ENCODE measurements around the gene HOXB6.

HOXB6 gene

GRCh38 chr17:48546137-48546923 is 58.5 kb downstream of the HOXB6 start:
- Histone ChIP-seq H3K9ac (ENCODE audit: low read depth, low read length) (no peak overlapping the region), H3K4me3 (ENCODE audit: low read length) (no peak overlapping the region), H3K36me3 (ENCODE audit: insufficient read depth, low read depth, low read length) (no peaks in the 10 kb centered on the region), H3K27me3 (ENCODE audit: insufficient read depth, low read length) (peaks cover 100% of the 10 kb centered on the region), H3K27ac (ENCODE audit: low read length) (no peak overlapping the region), H3K4me1 (ENCODE audit: insufficient read depth, low read length) (peaks cover 18% of the 10 kb centered on the region), H3K9me3 (ENCODE audit: insufficient read depth, low read depth, low read length) (peaks cover 2% of the 10 kb centered on the region; the same call in 1 of the 2 replicates)

Data from iPS-20b (cell line).